T-cell (primary cell): ENCODE results near the gene RAD51. TPM values are rescaled to one million over a fixed set of nuclear protein-coding genes. Genes with fewer than 3 reads are reported as not detected.

Experiments
- ATAC-seq, 4 experiments: fragments of 200-7000 bp in 3 of 4; fragments of 150-1000 bp in 1 of 4; cut with Tn5 transposase; replicated peaks in 1 of 4; 1 replicate in 3 of 4; 2 replicates in 1 of 4; pipeline ENCODE4 v1.10.0; 2021; ENCODE audit warnings: moderate library complexity in 3 of 4, mild to moderate bottlenecking in 2 of 4, moderate number of reproducible peaks in 1 of 4
- CTCF ChIA-PET, 2 donors: fragments of 300-600 bp; sonication (Branson Sonifier 250); formaldehyde crosslinking; loops; one replicate each; lab custom pipeline; 2022; ENCODE audit warnings: antibody characterized with exemption in 2 of 2; lab: Charles Lee
- POLR2A ChIA-PET, 2 donors: fragments of 300-600 bp; sonication (Branson Sonifier 250); formaldehyde crosslinking; loops; one replicate each; lab custom pipeline; 2022; ENCODE audit warnings: antibody characterized with exemption in 2 of 2; lab: Charles Lee
- DNase-seq, 35 experiments: peaks; one replicate each; pipeline versions ENCODE4 v3.0.0 to v3.0.0-alpha.2; 2013 to 2023
- H3K27ac ChIP-seq: one replicate; pipeline ENCODE4 v1.5.1; 2013; ENCODE audit warnings: low read length
- H3K27me3 ChIP-seq, 2 experiments: replicated peaks in 1 of 2; 1 replicate in 1 of 2; 2 replicates in 1 of 2; pipeline versions ENCODE4 v1.6.1 to v1.7.0; 2013; ENCODE audit warnings: low read length in 1 of 2, mixed read lengths in 1 of 2; ENCODE audit not compliant: control insufficient read depth in 2 of 2, insufficient read depth in 2 of 2; ENCODE audit errors: extremely low read depth in 1 of 2
- H3K36me3 ChIP-seq, 2 donors: 1 replicate in 1 of 2; 2 replicates in 1 of 2; pipeline versions ENCODE4 v1.6.1 to v1.7.0; 2013; ENCODE audit warnings: low read length in 1 of 2; ENCODE audit not compliant: control insufficient read depth in 2 of 2, insufficient read depth in 1 of 2; ENCODE audit errors: extremely low read depth in 1 of 2
- H3K4me1 ChIP-seq, 2 experiments: 1 replicate in 1 of 2; 2 replicates in 1 of 2; pipeline versions ENCODE4 v1.6.1 to v1.7.0; 2013; ENCODE audit warnings: low read length in 2 of 2, mixed read lengths in 1 of 2; ENCODE audit not compliant: insufficient read depth in 2 of 2, control insufficient read depth in 1 of 2; ENCODE audit errors: extremely low read depth in 1 of 2
- H3K4me3 ChIP-seq, 2 donors: 1 replicate in 1 of 2; 2 replicates in 1 of 2; pipeline versions ENCODE4 v1.5.1 to v1.7.0; 2013; ENCODE audit warnings: mild to moderate bottlenecking in 2 of 2, low read length in 1 of 2, moderate library complexity in 1 of 2; ENCODE audit not compliant: control insufficient read depth in 1 of 2; ENCODE audit errors: extremely low read depth in 1 of 2
- H3K9me3 ChIP-seq: 2 replicates; pipeline ENCODE4 v1.7.0; 2013
- H3K27ac Mint-ChIP-seq, 2 donors: one replicate each; pipeline ENCODE4 v1.8.0; 2020 to 2021; ENCODE audit warnings: mild to moderate bottlenecking in 2 of 2, mixed read lengths in 2 of 2
- H3K27me3 Mint-ChIP-seq, 2 donors: one replicate each; pipeline ENCODE4 v1.8.0; 2021 to 2022; ENCODE audit warnings: mixed read lengths in 2 of 2
- H3K36me3 Mint-ChIP-seq: one replicate; pipeline ENCODE4 v1.8.0; 2021; ENCODE audit warnings: mixed read lengths
- H3K4me1 Mint-ChIP-seq, 3 donors: one replicate each; pipeline ENCODE4 v1.8.0; 2020 to 2022; ENCODE audit warnings: mixed read lengths in 3 of 3, mild to moderate bottlenecking in 1 of 3
- H3K4me3 Mint-ChIP-seq, 3 donors: one replicate each; pipeline ENCODE4 v1.8.0; 2020 to 2022; ENCODE audit warnings: mild to moderate bottlenecking in 3 of 3, mixed read lengths in 3 of 3, moderate library complexity in 3 of 3
- H3K9me3 Mint-ChIP-seq, 3 donors: one replicate each; pipeline ENCODE4 v1.8.0; 2020 to 2022; ENCODE audit warnings: mixed read lengths in 3 of 3
- WGBS: methylation state at CpG from one replicate; pipeline ENCODE4 v1.1.5; 2013; ENCODE audit warnings: missing lambda C conversion rate; ENCODE audit not compliant: insufficient coverage; 5-methylcytosine and 5-hydroxymethylcytosine counted together
- total RNA-seq, 35 experiments: library from RNA in 6 of 35; stranded (reverse) in 6 of 35; fragments of 120-200 nt in 1 of 35; gene quantifications; one replicate each; pipeline versions ENCODE4 v1.2.1 to v1.2.4 and lab custom pipeline; 2013 to 2026

Gene RAD51
- total RNA-seq, 5 donors from 2014 or later (not counting 1 experiment from before 2014, with no cell fraction given): 0.85 to 2.5 (median 1.2) TPM

DNA sequence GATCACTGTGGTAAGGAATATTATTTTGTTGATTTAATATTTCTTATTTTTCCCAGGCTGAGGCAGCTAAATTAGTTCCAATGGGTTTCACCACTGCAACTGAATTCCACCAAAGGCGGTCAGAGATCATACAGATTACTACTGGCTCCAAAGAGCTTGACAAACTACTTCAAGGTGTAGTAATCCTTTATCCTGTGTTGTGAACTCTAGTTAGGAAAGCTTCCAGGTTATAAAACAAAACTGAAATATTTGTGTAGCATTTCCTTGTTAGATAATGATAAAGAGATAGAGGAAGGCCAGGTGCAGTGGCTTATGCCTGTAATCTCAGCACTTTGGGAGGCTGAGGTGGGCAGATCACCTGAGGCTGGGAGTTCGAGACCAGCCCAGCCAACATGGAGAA is 11.1 kb downstream of the RAD51 start:
- H3K27me3 Mint-ChIP-seq: no peaks in the 10 kb centered on the region
- H3K4me3 Mint-ChIP-seq: no peak overlapping the region
- H3K27ac Mint-ChIP-seq: no peak overlapping the region
- Histone ChIP-seq H3K4me1 (no peaks in the 10 kb centered on the region), H3K27ac (no peak overlapping the region), H3K36me3 (no peaks in the 10 kb centered on the region), H3K27me3 (no peaks in the 10 kb centered on the region), H3K4me3 (no peak overlapping the region), H3K9me3 (no peaks in the 10 kb centered on the region)
- CTCF ChIA-PET: interaction anchor here in 1 of 2 donors (0.5 to 0.7 kb wide), 2 partner anchors 28 to 442 kb away, joined by 3 read pairs; no protein-coding TSS in a partner anchor
- no peaks in the 10 kb centered on the region for H3K4me1 Mint-ChIP-seq
- DNase-seq (no peak), ATAC-seq (no peak)
- no peaks in the 10 kb centered on the region for H3K9me3 Mint-ChIP-seq
- H3K36me3 Mint-ChIP-seq: peaks cover 4% of the 10 kb centered on the region
- POLR2A ChIA-PET: no interaction called here
- 100% methylated on average over 1 of the region's 2 CpGs for WGBS

DNA sequence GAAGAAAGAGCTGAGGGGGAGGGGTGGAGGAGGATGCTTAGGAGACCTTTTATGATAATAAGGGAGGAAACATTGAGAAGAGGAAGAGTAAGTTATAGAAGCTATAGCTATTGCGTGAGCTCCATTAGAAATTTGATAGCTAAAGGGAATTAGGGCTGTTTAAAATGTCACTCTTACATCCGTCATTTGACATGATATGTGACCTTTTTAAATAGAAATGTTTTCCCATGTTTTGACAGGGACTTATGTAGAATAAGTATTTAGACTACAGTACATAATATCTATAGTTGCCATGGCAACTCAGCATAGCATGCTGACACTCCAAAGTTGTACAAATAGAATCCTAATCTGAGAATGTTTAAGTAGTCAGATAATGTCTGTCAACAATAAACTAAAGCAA is 19.2 kb downstream of the RAD51 start:
- H3K27me3 ChIP-seq: no peaks in the 10 kb centered on the region
- ChIA-PET POLR2A (interaction anchor here in 1 of 2 donors (0.9 kb wide), 1 partner anchor 71 kb away, joined by 8 read pairs; no protein-coding TSS in a partner anchor), CTCF (interaction anchor here in 1 of 2 donors (0.6 to 1.0 kb wide), 3 partner anchors 11 to 441 kb away, joined by 3 read pairs; no protein-coding TSS in a partner anchor)
- no peak for DNase-seq
- no peak overlapping the region for H3K27ac ChIP-seq
- ATAC-seq: no peak
- H3K27ac Mint-ChIP-seq: no peak overlapping the region
- H3K9me3 Mint-ChIP-seq: no peaks in the 10 kb centered on the region
- H3K36me3 Mint-ChIP-seq: peaks cover 4% of the 10 kb centered on the region
- no peaks in the 10 kb centered on the region for H3K4me1 Mint-ChIP-seq
- H3K27me3 Mint-ChIP-seq: no peaks in the 10 kb centered on the region
- H3K36me3 ChIP-seq: no peaks in the 10 kb centered on the region
- no CpG with 5 or more reads among the region's 2 CpGs for WGBS
- H3K4me3 ChIP-seq: no peak overlapping the region
- H3K4me1 ChIP-seq: no peaks in the 10 kb centered on the region
- no peaks in the 10 kb centered on the region for H3K9me3 ChIP-seq
- H3K4me3 Mint-ChIP-seq: no peak overlapping the region

GRCh38 chr15:40716165-40716564 is 21.2 kb downstream of the RAD51 start:
- POLR2A ChIA-PET: interaction anchor here in 1 of 2 donors (0.6 kb wide), 1 partner anchor 10 kb away, joined by 3 read pairs; no protein-coding TSS in a partner anchor
- Mint-ChIP-seq H3K36me3 (no peaks in the 10 kb centered on the region), H3K4me3 (no peak overlapping the region), H3K4me1 (no peaks in the 10 kb centered on the region), H3K27me3 (no peaks in the 10 kb centered on the region), H3K9me3 (no peaks in the 10 kb centered on the region), H3K27ac (no peak overlapping the region)
- DNase-seq (no peak), ATAC-seq (no peak)
- 100% methylated on average over 2 of the region's 6 CpGs for WGBS
- CTCF ChIA-PET: no interaction called here
- Histone ChIP-seq H3K9me3 (no peaks in the 10 kb centered on the region), H3K4me1 (no peaks in the 10 kb centered on the region), H3K27me3 (no peaks in the 10 kb centered on the region), H3K4me3 (no peak overlapping the region), H3K27ac (no peak overlapping the region), H3K36me3 (no peaks in the 10 kb centered on the region)

GRCh38 chr15:40721701-40722100 is 26.7 kb downstream of the RAD51 start:
- H3K4me3 ChIP-seq: no peak overlapping the region
- H3K4me1 ChIP-seq: no peaks in the 10 kb centered on the region
- H3K27ac Mint-ChIP-seq: no peak overlapping the region
- H3K36me3 ChIP-seq: no peaks in the 10 kb centered on the region
- ATAC-seq (no peak), DNase-seq (no peak)
- no peaks in the 10 kb centered on the region for H3K27me3 Mint-ChIP-seq
- no peaks in the 10 kb centered on the region for H3K9me3 Mint-ChIP-seq
- no peak overlapping the region for H3K27ac ChIP-seq
- H3K4me1 Mint-ChIP-seq: no peaks in the 10 kb centered on the region
- H3K36me3 Mint-ChIP-seq: no peaks in the 10 kb centered on the region
- no peaks in the 10 kb centered on the region for H3K27me3 ChIP-seq
- no CpG with 5 or more reads among the region's 1 CpG for WGBS
- ChIA-PET CTCF (interaction anchor here (0.5 kb wide), 2 partner anchors 14 to 21 kb away, joined by 3 to 4 read pairs; no protein-coding TSS in a partner anchor), POLR2A (interaction anchor here in 1 of 2 donors (0.6 kb wide), 1 partner anchor 1623 kb away, joined by 3 read pairs; no protein-coding TSS in a partner anchor)
- no peaks in the 10 kb centered on the region for H3K9me3 ChIP-seq
- no peak overlapping the region for H3K4me3 Mint-ChIP-seq

- CTCF ChIA-PET: no interaction called here
- Mint-ChIP-seq H3K27me3 (no peaks in the 10 kb centered on the region), H3K4me1 (no peaks in the 10 kb centered on the region), H3K9me3 (no peaks in the 10 kb centered on the region), H3K4me3 (no peak overlapping the region), H3K27ac (no peak overlapping the region), H3K36me3 (no peaks in the 10 kb centered on the region)
- ATAC-seq: no peak
- Histone ChIP-seq H3K27me3 (no peaks in the 10 kb centered on the region), H3K27ac (no peak overlapping the region), H3K4me3 (no peak overlapping the region), H3K36me3 (no peaks in the 10 kb centered on the region), H3K4me1 (no peaks in the 10 kb centered on the region), H3K9me3 (no peaks in the 10 kb centered on the region)
- POLR2A ChIA-PET: interaction anchor here in 1 of 2 donors (0.6 to 0.7 kb wide), 2 partner anchors 60 to 120 kb away, joined by 4 read pairs; no protein-coding TSS in a partner anchor
- WGBS: no CpG with 5 or more reads among the region's 4 CpGs
- DNase-seq: no peak
These were observed 27.4 kb downstream of the RAD51 start for GRCh38 chr15:40722354-40722753.

DNA sequence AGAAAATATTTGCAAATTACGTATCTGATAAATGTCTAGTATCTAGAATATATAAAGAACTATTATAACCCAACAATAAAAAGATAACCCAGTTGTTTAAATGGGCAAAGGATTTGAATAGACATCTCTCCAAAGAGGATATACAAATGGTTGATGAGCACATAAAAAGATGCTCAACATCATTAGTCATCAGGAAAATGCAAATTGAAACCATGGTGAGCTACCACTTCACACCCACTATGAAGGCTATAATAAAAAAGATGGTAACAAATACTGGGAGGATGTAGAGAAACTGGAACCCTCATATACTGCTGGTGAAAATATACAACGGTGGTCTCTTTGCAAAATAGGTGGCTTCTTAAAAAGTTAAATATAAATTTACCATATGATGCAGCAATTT is 28.0 kb downstream of the RAD51 start:
- H3K4me3 Mint-ChIP-seq: no peak overlapping the region
- no peaks in the 10 kb centered on the region for H3K9me3 ChIP-seq
- no peak overlapping the region for H3K27ac ChIP-seq
- no peaks in the 10 kb centered on the region for H3K27me3 ChIP-seq
- no peak for ATAC-seq
- ChIA-PET CTCF (no interaction called here), POLR2A (interaction anchor here in 1 of 2 donors (0.6 to 0.7 kb wide), 2 partner anchors 60 to 121 kb away, joined by 4 read pairs; no protein-coding TSS in a partner anchor)
- H3K4me1 Mint-ChIP-seq: no peaks in the 10 kb centered on the region
- H3K27me3 Mint-ChIP-seq: no peaks in the 10 kb centered on the region
- H3K27ac Mint-ChIP-seq: no peak overlapping the region
- no peaks in the 10 kb centered on the region for H3K9me3 Mint-ChIP-seq
- no peaks in the 10 kb centered on the region for H3K4me1 ChIP-seq
- H3K36me3 ChIP-seq: no peaks in the 10 kb centered on the region
- no CpG with 5 or more reads among the region's 2 CpGs for WGBS
- no peaks in the 10 kb centered on the region for H3K36me3 Mint-ChIP-seq
- H3K4me3 ChIP-seq: no peak overlapping the region
- DNase-seq: no peak
